Thyroid gland (tissue), 4 donors: ENCODE data around the gene FNDC5. TPM values are rescaled to one million over a fixed set of nuclear protein-coding genes. Genes with fewer than 3 reads are reported as not detected.
A peak's percentile ranks its signal among the peaks of the same experiment; 100 is the strongest.

Source experiments
- DNase-seq, 2 donors: peaks; one replicate each; pipeline ENCODE4 v3.0.0-alpha.2; 2019
- H3K27ac ChIP-seq, 3 donors: fragments of 200-600 bp; sonication (generic); 1 replicate in 2 of 3; 2 replicates in 1 of 3; pipeline ENCODE4 v1.5.1; 2016 to 2019; ENCODE audit warnings: mild to moderate bottlenecking in 1 of 3, moderate library complexity in 1 of 3
- H3K27me3 ChIP-seq: fragments of 200-600 bp; sonication (generic); one replicate; pipeline ENCODE4 v1.5.1; 2019
- H3K36me3 ChIP-seq, 2 donors: fragments of 200-600 bp; sonication (generic); one replicate each; pipeline ENCODE4 v1.5.1; 2016 to 2019
- H3K4me1 ChIP-seq, 2 donors: fragments of 200-600 bp; sonication (generic); one replicate each; pipeline ENCODE4 v1.5.1; 2017 to 2019
- H3K4me3 ChIP-seq, 3 donors: fragments of 200-600 bp; sonication (generic); replicated peaks in 1 of 3; 1 replicate in 2 of 3; 2 replicates in 1 of 3; pipeline ENCODE4 v1.5.1; 2016; ENCODE audit warnings: mild to moderate bottlenecking in 1 of 3
- H3K9me3 ChIP-seq: fragments of 200-600 bp; sonication (generic); one replicate; pipeline ENCODE4 v1.5.1; 2017
- CTCF ChIP-seq, 6 experiments: fragments of 200-600 bp in 3 of 6; fragments of 450-650 bp in 3 of 6; sonication (generic) in 3 of 6; IDR thresholded peaks; one replicate each; pipeline ENCODE4 v1.5.1; 2016 to 2019; ENCODE audit warnings: antibody characterized with exemption in 6 of 6, mild to moderate bottlenecking in 2 of 6, inconsistent platforms in 1 of 6, moderate library complexity in 1 of 6
- POLR2A ChIP-seq, 2 donors: fragments of 450-650 bp; IDR thresholded peaks; one replicate each; pipeline ENCODE4 v1.6.1; 2017; ENCODE audit warnings: antibody characterized with exemption in 2 of 2, mild to moderate bottlenecking in 2 of 2, moderate library complexity in 1 of 2
- WGBS, 2 donors: methylation state at CpG; one replicate each; pipeline ENCODE4 v1.1.5; 2017; 5-methylcytosine and 5-hydroxymethylcytosine counted together
- intact Hi-C: fragments of 100-400 bp; cut with DNase I; formaldehyde crosslinking; loops from one replicate; pipeline ENCODE4 v1.15.1; 2023
- total RNA-seq, 4 donors: library from RNA; depleted of rRNA; stranded (reverse); fragments of >200 nt; gene quantifications; one replicate each; pipeline ENCODE4 v1.2.3, GENCODE V29; 2016

The FNDC5 gene
- total RNA-seq, 4 donors from 2014 or later, result 0.27 to 4.0 (median 1.5) TPM

GRCh38 chr1:32874860-32875752, 4.4 kb upstream of the FNDC5 start:
- no peak overlapping the region for H3K27ac ChIP-seq
- intact Hi-C loops, result loop anchor here (5.0 to 10.0 kb wide), 3 partner anchors 163 to 470 kb away; no protein-coding TSS in a partner anchor
- H3K36me3 ChIP-seq, result no peaks in the 10 kb centered on the region
- TF ChIP-seq CTCF (IDR thresholded peaks at IDR 0.05) (no peak), POLR2A (IDR thresholded peaks at IDR 0.05) (no peak)
- no peaks in the 10 kb centered on the region for H3K9me3 ChIP-seq
- 37 to 56% methylated on average over 5 of the region's 5 CpGs for WGBS, 2 donors
- DNase-seq, result peak; percentile 31 to 33
- H3K4me1 ChIP-seq, result peaks cover 0 to 24% of the 10 kb centered on the region in 2 donors
- no peak overlapping the region for H3K4me3 ChIP-seq
- H3K27me3 ChIP-seq, result no peaks in the 10 kb centered on the region

- Histone ChIP-seq H3K4me3 (no peak overlapping the region), H3K4me1 (peaks cover 0 to 26% of the 10 kb centered on the region in 2 donors), H3K27ac (no peak overlapping the region), H3K27me3 (no peaks in the 10 kb centered on the region), H3K36me3 (no peaks in the 10 kb centered on the region), H3K9me3 (no peaks in the 10 kb centered on the region)
- no peak for TF ChIP-seq POLR2A (IDR thresholded peaks at IDR 0.05)
- TF ChIP-seq CTCF (IDR thresholded peaks at IDR 0.05), result no peak
- WGBS, 2 donors, result 87 to 90% methylated on average over 5 of the region's 5 CpGs
- DNase-seq, result no peak
- intact Hi-C loops, result loop anchor here (5.0 to 10.0 kb wide), 3 partner anchors 161 to 469 kb away; no protein-coding TSS in a partner anchor
These were observed 2.8 kb upstream of the FNDC5 start for GRCh38 chr1:32873484-32873883.

GRCh38 chr1:32872192-32872460, 1.4 kb upstream of the FNDC5 start:
- intact Hi-C loops, result loop anchor here (5.0 to 10.0 kb wide), 3 partner anchors 160 to 467 kb away; no protein-coding TSS in a partner anchor
- 56 to 74% methylated on average over 7 of the region's 7 CpGs for WGBS, 2 donors
- Histone ChIP-seq H3K9me3 (no peaks in the 10 kb centered on the region), H3K4me3 (no peak overlapping the region), H3K27me3 (no peaks in the 10 kb centered on the region), H3K4me1 (peaks cover 0 to 26% of the 10 kb centered on the region in 2 donors), H3K27ac (no peak overlapping the region), H3K36me3 (no peaks in the 10 kb centered on the region)
- no peak for DNase-seq
- TF ChIP-seq POLR2A (IDR thresholded peaks at IDR 0.05) (no peak), CTCF (IDR thresholded peaks at IDR 0.05) (no peak)

- Histone ChIP-seq H3K4me1 (peaks cover 0 to 26% of the 10 kb centered on the region in 2 donors), H3K36me3 (no peaks in the 10 kb centered on the region), H3K4me3 (peak overlapping the region in 1 of 3 donors; percentile 31), H3K27me3 (no peaks in the 10 kb centered on the region), H3K9me3 (no peaks in the 10 kb centered on the region), H3K27ac (no peak overlapping the region)
- WGBS, 2 donors, result 50 to 57% methylated on average over 9 to 13 of the region's 13 CpGs
- TF ChIP-seq POLR2A (IDR thresholded peaks at IDR 0.05) (no peak), CTCF (IDR thresholded peaks at IDR 0.05) (no peak)
- no peak for DNase-seq
- intact Hi-C loops, result loop anchor here (5.0 to 10.0 kb wide), 3 partner anchors 159 to 467 kb away; no protein-coding TSS in a partner anchor
These were observed 866 bp upstream of the FNDC5 start for GRCh38 chr1:32871364-32872191.
